IMR-90 (cell line): ENCODE data around the gene HS3ST1. TPM values are rescaled to one million over a fixed set of nuclear protein-coding genes. Genes with fewer than 3 reads are reported as not detected.

Source experiments
- ATAC-seq: fragments of 200-7000 bp; cut with Tn5 transposase; 2 replicates; pipeline ENCODE4 v1.9.1; 2020; ENCODE audit warnings: low read depth, mild to moderate bottlenecking, moderate library complexity
- BruUV-seq: library from RNA; stranded (reverse); fragments of 400-500 nt; replicated peaks from 2 replicates; lab custom pipeline; 2021; lab: Mats Ljungman, UMichigan
- CTCF ChIA-PET: fragments of 300-600 bp; formaldehyde crosslinking; extraction: SDS; loops from one replicate; lab custom pipeline; 2021; ENCODE audit warnings: antibody characterized with exemption; lab: Yijun Ruan, JAX
- POLR2A ChIA-PET: fragments of 300-600 bp; sonication (Branson Sonifier 250); formaldehyde crosslinking; loops from one replicate; lab custom pipeline; 2022; ENCODE audit warnings: antibody characterized with exemption; ENCODE audit not compliant: unreplicated experiment; lab: Charles Lee
- DNase-seq: peaks from one replicate; pipeline ENCODE4 v3.0.0; 2013
- H2AFZ ChIP-seq: replicated peaks from 2 replicates; pipeline ENCODE3; 2013; ENCODE audit warnings: low read length, mild to moderate bottlenecking; ENCODE audit not compliant: poor library complexity
- H2AK5ac ChIP-seq: 2 replicates; pipeline ENCODE4 v1.6.1; 2013; ENCODE audit warnings: low read depth, low read length, inconsistent platforms
- H2AK9ac ChIP-seq: replicated peaks from 2 replicates; pipeline ENCODE3; 2013; ENCODE audit warnings: mild to moderate bottlenecking, low read depth, low read length, moderate library complexity; ENCODE audit not compliant: poor library complexity
- H2BK120ac ChIP-seq: 2 replicates; pipeline ENCODE4 v1.6.1; 2013; ENCODE audit warnings: low read depth, low read length, inconsistent platforms
- H2BK15ac ChIP-seq: 3 replicates; pipeline ENCODE4 v1.6.1; 2013; ENCODE audit warnings: low read depth, low read length, inconsistent platforms
- H2BK20ac ChIP-seq: 2 replicates; pipeline ENCODE4 v1.6.1; 2013; ENCODE audit warnings: low read depth, mild to moderate bottlenecking, inconsistent platforms, low read length, moderate library complexity
- H2BK5ac ChIP-seq: 2 replicates; pipeline ENCODE4 v1.6.1; 2013; ENCODE audit warnings: mild to moderate bottlenecking, low read depth, low read length, inconsistent platforms; ENCODE audit not compliant: poor library complexity, severe bottlenecking
- H3K14ac ChIP-seq: replicated peaks from 2 replicates; pipeline ENCODE4 v1.6.1; 2013; ENCODE audit warnings: low read depth, low read length, inconsistent platforms
- H3K18ac ChIP-seq: 2 replicates; pipeline ENCODE4 v1.6.1; 2013; ENCODE audit warnings: low read depth, low read length, control low read depth
- H3K23ac ChIP-seq: 2 replicates; pipeline ENCODE4 v1.6.1; 2013; ENCODE audit warnings: low read depth, low read length, inconsistent platforms
- H3K27ac ChIP-seq: 2 replicates; pipeline ENCODE4 v1.5.1; 2013; ENCODE audit warnings: mild to moderate bottlenecking, control low read depth, low read length; ENCODE audit not compliant: insufficient read depth
- H3K27me3 ChIP-seq: 2 replicates; pipeline ENCODE4 v1.6.1; 2013; ENCODE audit warnings: low read length; ENCODE audit not compliant: control insufficient read depth, insufficient read depth
- H3K36me3 ChIP-seq: 2 replicates; pipeline ENCODE4 v1.6.1; 2013; ENCODE audit warnings: low read length, mixed read lengths; ENCODE audit not compliant: control insufficient read depth, insufficient read depth
- H3K4ac ChIP-seq: 2 replicates; pipeline ENCODE4 v1.6.1; 2013; ENCODE audit warnings: low read depth, low read length, inconsistent platforms
- H3K4me1 ChIP-seq: 2 replicates; pipeline ENCODE4 v1.6.1; 2013; ENCODE audit warnings: low read length, mixed read lengths; ENCODE audit not compliant: control insufficient read depth, insufficient read depth
- H3K4me2 ChIP-seq: 2 replicates; pipeline ENCODE4 v1.6.1; 2013; ENCODE audit warnings: low read depth, mild to moderate bottlenecking, control low read depth, low read length, moderate library complexity
- H3K4me3 ChIP-seq: 2 replicates; pipeline ENCODE4 v1.5.1; 2013; ENCODE audit warnings: low read depth, mild to moderate bottlenecking, control low read depth, low read length, moderate library complexity; ENCODE audit not compliant: insufficient read depth
- H3K56ac ChIP-seq: 2 replicates; pipeline ENCODE4 v1.6.1; 2013; ENCODE audit warnings: low read length, inconsistent platforms; ENCODE audit not compliant: insufficient read depth; ENCODE audit errors: extremely low read depth
- H3K79me1 ChIP-seq, 2 experiments: 2 replicates each; pipeline ENCODE4 v1.6.1; 2013; ENCODE audit warnings: low read length in 2 of 2, inconsistent platforms in 1 of 2, low read depth in 1 of 2
- H3K9ac ChIP-seq: 2 replicates; pipeline ENCODE4 v1.6.1; 2013; ENCODE audit warnings: low read depth, low read length, control low read depth
- H3K9me1 ChIP-seq: 2 replicates; pipeline ENCODE4 v1.6.1; 2013; ENCODE audit warnings: low read length, inconsistent platforms; ENCODE audit not compliant: insufficient read depth
- H3K9me3 ChIP-seq: 2 replicates; pipeline ENCODE4 v1.6.1; 2013; ENCODE audit warnings: low read length; ENCODE audit not compliant: control insufficient read depth, insufficient read depth
- H4K20me1 ChIP-seq: 2 replicates; pipeline ENCODE4 v1.6.1; 2013; ENCODE audit warnings: low read length, inconsistent platforms; ENCODE audit not compliant: insufficient read depth
- H4K5ac ChIP-seq: 2 replicates; pipeline ENCODE4 v1.6.1; 2013; ENCODE audit warnings: mild to moderate bottlenecking, low read depth, low read length, control low read depth
- H4K8ac ChIP-seq, 2 experiments: 2 replicates each; pipeline ENCODE4 v1.6.1; 2013; ENCODE audit warnings: low read depth in 2 of 2, low read length in 2 of 2, control low read depth in 1 of 2, inconsistent platforms in 1 of 2
- H4K91ac ChIP-seq: 2 replicates; pipeline ENCODE4 v1.6.1; 2013; ENCODE audit warnings: low read depth, low read length, inconsistent platforms; ENCODE audit not compliant: insufficient read depth
- CEBPB ChIP-seq: IDR thresholded peaks from 2 replicates; pipeline ENCODE4 v1.6.1; 2012; ENCODE audit warnings: low read depth, low read length, improper control_type of control experiment
- WGBS, 2 experiments: methylation state at CpG; one replicate each; pipeline versions ENCODE4 v1.1.5 to v1.1.7; 2013; ENCODE audit warnings: missing lambda C conversion rate in 2 of 2; ENCODE audit not compliant: insufficient read length in 1 of 2; ENCODE audit errors: extremely low coverage in 2 of 2; 5-methylcytosine and 5-hydroxymethylcytosine counted together
- dilution Hi-C: fragments of 300-500 bp; cut with HindIII; formaldehyde crosslinking; loops from one replicate; pipeline ENCODE4 v1.14.3; 2018; ENCODE audit warnings: low sequenced_read_pairs; ENCODE audit not compliant: unreplicated experiment
- in situ Hi-C: fragments of 300-500 bp; cut with MboI; formaldehyde crosslinking; loops from 3 replicates; pipeline ENCODE4 v1.14.3; 2019; ENCODE audit warnings: low sequenced_read_pairs, inconsistent platforms, mixed read lengths
- intact Hi-C: fragments of 100-400 bp; cut with micrococcal nuclease; formaldehyde crosslinking; loops from 2 replicates; pipeline ENCODE4 v1.10.0; 2022
- polyA plus RNA-seq, 3 experiments: library from polyadenylated mRNA; depleted of rRNA; stranded (reverse); fragments of >200 nt; gene quantifications; 2 replicates each; pipeline ENCODE4 v1.2.3, GENCODE V29; 2012; ENCODE audit warnings: low replicate concordance in 1 of 3
- total RNA-seq: library from RNA; depleted of rRNA; stranded (reverse); fragments of >200 nt; gene quantifications from 2 replicates; pipeline ENCODE4 v1.2.3, GENCODE V29; 2012

HS3ST1 gene
- total and polyA plus RNA-seq, 2 of the 4 experiments (the other 2 are of a cell fraction) = 0.09 TPM; not detected in 1

DNA sequence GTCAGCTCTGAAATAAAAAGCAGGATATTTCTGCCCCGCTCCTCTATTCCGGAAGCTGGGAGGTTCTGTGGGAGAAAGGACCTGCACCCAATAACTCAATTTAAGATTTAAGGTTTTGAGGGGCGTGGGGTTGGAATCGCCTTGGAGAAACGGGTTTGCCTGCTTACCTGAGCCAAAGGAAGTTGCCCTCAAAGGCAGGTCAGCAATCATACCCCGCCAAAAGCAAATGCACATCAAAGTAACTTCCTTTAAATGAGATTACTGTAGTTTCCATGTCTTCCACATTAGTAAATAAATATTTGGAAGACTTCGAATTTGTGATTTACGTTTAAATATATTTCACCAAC lies 978 bp upstream of the HS3ST1 start:
- Histone ChIP-seq H3K9me3 (no peaks in the 10 kb centered on the region), H2BK20ac (no peak overlapping the region), H4K8ac (no peak overlapping the region), H2AK9ac (no peak overlapping the region), H3K4me3 (no peak overlapping the region), H4K20me1 (no peaks in the 10 kb centered on the region), H4K91ac (no peak overlapping the region), H3K4me1 (no peaks in the 10 kb centered on the region), H2AFZ (no peak overlapping the region), H3K23ac (no peak overlapping the region), H3K27me3 (peaks cover 33% of the 10 kb centered on the region), H3K79me1 (no peaks in the 10 kb centered on the region), H3K9ac (no peak overlapping the region), H3K9me1 (no peaks in the 10 kb centered on the region), H3K14ac (no peak overlapping the region), H3K27ac (no peak overlapping the region), H2BK5ac (no peak overlapping the region), H3K4me2 (no peak overlapping the region), H3K18ac (no peak overlapping the region), H3K36me3 (no peaks in the 10 kb centered on the region), H4K5ac (no peak overlapping the region), H3K4ac (no peak overlapping the region), H2BK15ac (no peak overlapping the region), H2BK120ac (no peak overlapping the region), H2AK5ac (no peak overlapping the region), H3K56ac (no peak overlapping the region)
- dilution Hi-C loops = no loop called here
- DNase-seq (no peak), ATAC-seq (no peak)
- no TSS peak for BruUV-seq
- in situ Hi-C loops = no loop called here
- TF ChIP-seq CEBPB = no peak
- intact Hi-C loops = no loop called here
- ChIA-PET CTCF (interaction anchor here (0.8 to 0.9 kb wide), 2 partner anchors 290 to 337 kb away, joined by 3 to 6 read pairs; no protein-coding TSS in a partner anchor), POLR2A (no interaction called here)
- WGBS, 2 experiments = no CpG with 5 or more reads among the region's 8 CpGs
